ENCODE results near the gene JAK1.

The JAK1 gene

DNA sequence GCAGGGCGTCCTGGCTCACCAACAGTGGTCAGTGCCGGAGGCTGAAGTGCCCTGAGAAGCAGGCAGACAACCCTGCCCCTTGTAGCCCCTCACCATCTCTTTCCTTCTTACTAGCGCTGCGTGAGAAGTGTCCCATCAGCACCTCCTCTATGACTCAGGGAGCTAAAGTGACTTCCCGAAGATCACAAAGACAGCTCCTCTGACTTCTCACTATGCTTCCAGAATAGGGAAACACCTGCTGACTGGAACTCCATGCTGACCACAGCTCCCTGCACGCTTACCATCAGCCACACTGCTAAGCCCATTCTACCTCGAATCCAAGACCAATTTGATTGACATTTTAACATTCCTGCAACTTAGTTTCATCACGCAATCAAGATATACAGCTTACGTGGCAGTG lies 92.8 kb downstream of the JAK1 start:
- in situ Hi-C loops (cut with HindIII; ENCODE audit: low sequenced_read_pairs) = no loop called here

DNA sequence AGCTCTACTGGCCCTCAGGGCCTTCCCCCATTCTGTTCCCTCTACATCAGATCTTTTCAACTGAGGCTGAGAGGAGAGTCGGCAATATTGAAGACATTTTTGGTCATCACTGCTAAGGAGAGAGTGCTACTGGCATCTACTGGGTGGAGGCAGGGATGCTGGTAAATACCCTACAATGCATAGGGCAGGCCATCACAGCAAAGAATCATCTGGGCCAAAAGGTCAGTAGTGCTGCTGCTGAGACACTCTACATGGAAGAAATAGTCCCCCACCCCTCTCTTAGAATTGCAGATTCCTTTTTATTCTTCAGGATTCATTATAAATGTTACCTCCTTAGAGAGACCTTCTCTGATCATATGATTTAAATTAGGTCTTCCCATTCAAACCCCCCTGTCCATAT lies 94.3 kb downstream of the JAK1 start:
- in situ Hi-C loops (cut with HindIII; ENCODE audit: low sequenced_read_pairs) = no loop called here

DNA sequence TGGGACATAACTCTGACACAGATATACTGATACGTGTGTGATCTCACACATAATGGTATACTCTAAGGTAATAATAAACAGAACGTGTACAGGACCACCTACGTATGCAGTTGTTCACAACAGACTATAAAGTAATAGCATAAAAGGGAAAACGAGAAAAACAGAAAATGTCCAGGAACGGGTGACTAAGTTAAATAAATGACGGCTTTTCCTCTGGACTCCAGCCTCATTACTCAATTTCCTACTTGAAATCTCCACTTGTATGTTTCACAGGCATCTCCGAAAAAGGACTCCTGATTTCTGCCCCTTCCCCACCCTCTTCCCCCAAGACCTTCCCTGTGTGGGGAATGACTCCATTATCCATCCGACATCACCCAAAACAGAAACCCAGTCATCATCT lies 95.1 kb downstream of the JAK1 start:
- in situ Hi-C loops (cut with HindIII; ENCODE audit: low sequenced_read_pairs) = no loop called here

DNA sequence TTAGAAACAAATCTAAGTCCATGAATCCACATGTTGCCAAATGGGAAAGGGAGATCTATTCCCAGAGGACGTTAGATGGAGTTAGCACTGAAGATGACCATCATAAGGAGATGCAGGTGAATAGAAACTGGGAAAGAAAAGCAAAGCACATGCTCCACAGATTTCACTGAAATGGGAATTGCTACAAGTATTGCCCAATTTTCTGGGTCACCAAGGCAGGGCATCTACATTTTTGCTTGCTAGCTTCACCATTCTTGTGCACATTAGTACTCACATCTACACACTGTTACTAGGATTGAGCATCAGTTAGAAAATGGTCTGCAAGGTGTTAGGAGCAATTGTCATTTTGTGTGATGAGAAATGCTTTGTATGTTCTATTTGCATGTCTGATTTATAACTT lies 99.1 kb downstream of the JAK1 start:
- in situ Hi-C loops (cut with HindIII; ENCODE audit: low sequenced_read_pairs) = no loop called here

DNA sequence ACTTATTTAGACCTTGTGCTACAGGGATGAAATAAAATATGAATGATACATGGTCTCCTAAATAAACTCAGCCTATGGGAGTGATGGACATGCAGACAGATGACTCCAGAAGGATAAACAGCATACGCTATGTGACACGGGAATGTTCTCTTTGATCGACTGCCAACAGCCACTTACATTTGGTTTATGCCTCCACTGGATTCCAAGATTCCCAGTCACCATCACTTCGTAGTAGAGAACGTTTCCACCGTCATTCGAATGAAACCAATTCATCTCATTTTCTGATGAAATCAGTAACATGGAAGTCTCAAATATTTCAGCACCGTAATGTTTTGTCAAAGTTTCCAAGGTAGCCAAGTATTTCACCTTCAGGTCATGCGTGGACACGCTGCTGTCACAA lies 99.7 kb downstream of the JAK1 start:
- in situ Hi-C loops (cut with HindIII; ENCODE audit: low sequenced_read_pairs) = no loop called here

DNA sequence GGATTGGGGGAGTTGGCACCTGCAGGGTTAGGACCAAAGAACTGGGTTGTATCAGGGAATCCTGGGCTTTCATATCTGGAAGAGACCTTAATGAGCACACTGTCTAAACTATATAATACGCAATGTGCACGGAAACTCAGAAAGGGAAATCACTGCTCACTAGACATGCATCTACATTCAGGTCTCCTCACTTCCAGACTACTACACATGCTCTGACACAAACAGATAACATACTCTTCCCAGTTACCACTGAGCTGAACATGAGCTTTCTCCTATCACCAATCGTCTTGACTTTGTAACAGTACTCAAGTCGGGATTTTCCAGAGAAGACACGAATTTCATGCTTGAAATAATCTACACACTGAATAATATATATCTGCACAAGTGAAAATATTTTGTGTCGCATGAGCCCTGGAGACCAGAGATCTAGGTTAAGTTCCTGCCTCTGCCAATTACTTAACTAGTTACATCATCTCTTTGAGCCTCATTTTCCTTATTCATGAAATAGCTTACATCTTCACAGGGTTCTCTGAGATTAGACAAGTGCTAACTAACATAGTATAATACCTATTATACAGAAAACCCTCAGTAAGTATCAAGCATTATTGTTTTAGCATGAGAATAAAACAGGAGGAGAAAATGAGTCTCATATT lies 101.1 kb downstream of the JAK1 start:
- in situ Hi-C loops (cut with HindIII; ENCODE audit: low sequenced_read_pairs) = no loop called here

DNA sequence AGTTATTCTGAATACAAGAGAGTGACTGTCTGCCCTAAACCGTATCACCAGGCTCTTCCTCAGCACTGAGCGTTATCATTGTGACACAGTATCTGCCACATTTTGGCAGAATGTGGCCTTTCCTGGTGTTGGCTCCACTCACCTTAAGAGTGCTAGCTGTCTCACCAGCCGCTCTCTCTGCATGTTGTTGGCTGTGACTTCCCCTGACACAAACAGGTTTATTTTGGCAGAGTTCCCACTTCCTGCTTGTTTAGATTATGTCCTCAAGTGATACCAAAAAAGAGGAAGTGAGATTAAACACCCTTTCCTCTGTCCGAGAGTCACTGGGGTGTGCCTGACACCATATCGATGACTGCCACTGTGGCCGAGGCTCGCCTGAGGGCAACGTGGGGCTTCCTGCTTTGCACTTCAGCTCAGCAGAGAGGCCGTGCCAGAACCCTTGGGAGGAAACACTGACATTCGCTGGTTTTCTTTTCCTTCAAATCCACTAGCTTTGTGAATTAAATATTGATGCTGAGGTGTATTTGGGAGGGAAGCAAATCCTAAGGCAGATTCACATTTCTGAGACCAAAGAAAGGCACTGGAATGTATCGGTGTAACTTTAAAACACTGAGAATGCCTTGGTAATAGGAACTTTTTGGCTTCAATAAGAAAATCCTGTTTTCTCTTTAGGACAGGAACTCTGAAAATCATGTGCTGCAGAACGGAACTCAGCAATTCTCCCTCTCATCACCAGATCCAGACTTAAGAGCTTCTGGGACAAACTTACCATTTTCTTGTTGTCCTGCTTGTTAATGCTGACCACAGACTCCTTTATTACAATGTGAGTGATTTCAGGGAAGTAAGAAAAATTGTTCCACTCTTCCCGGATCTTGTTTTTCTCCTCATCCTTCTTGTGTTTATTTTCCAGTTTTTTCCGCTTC lies 102.1 kb downstream of the JAK1 start:
- in situ Hi-C loops (cut with HindIII; ENCODE audit: low sequenced_read_pairs) = no loop called here

DNA sequence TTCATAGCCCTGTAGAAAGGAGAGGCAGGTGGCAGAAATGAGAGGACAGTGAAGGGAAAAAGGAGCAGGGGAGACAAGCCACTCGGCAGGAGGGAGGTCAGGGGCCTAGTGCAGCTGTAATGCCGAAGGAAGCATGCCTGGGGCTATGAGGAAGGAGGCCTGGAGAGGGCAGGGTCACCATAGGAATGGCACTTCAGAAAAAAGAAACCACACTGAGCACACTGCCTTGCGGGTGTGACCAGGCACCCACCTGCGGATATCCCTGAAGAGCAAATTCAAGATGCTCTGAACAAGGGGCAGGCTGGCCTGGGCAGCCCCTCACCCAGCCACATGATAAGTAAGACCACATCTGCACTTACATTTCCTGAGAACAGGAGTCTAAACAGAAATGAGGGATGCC lies 104.7 kb downstream of the JAK1 start:
- in situ Hi-C loops (cut with HindIII; ENCODE audit: low sequenced_read_pairs) = no loop called here

DNA sequence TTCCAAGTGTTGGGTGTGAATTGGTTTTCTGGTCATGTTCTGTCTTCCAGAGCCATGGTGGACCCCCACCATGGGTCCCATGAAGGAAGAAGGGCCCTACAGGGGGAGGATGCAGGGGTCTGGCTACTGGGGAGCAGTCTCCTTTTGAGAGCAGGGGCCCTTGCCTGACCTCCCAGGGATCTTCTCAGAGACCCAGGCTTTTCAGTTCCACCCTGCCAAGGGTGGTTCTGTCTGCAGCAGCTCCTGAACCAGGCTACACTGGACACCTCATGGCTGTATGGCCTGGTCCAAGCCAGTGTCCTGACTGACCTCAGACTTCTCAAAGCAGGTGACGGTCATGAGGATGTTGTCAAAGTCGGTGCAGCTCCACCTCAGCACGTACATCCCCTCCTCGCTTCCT lies 109.0 kb downstream of the JAK1 start:
- in situ Hi-C loops (cut with HindIII; ENCODE audit: low sequenced_read_pairs) = no loop called here

DNA sequence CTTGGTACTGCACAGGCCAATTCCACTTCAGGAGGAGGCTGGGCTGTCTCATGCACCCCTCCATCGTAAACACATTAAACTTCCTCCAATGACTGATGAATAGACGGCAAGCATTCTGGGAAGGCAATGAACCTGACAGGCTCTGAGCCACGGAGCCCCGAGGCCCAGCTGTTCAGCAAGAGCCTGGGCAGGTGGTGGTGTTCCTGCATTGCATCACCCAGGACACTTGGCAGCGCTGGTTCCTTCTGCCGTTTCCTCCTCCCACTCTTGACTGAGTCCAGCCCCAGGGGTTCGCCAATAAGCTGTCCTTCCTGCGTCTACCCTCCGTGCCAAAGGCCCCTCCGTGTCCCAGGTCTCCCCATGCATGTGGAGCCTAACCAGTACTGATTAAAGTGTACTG lies 109.8 kb downstream of the JAK1 start:
- in situ Hi-C loops (cut with HindIII; ENCODE audit: low sequenced_read_pairs) = no loop called here

DNA sequence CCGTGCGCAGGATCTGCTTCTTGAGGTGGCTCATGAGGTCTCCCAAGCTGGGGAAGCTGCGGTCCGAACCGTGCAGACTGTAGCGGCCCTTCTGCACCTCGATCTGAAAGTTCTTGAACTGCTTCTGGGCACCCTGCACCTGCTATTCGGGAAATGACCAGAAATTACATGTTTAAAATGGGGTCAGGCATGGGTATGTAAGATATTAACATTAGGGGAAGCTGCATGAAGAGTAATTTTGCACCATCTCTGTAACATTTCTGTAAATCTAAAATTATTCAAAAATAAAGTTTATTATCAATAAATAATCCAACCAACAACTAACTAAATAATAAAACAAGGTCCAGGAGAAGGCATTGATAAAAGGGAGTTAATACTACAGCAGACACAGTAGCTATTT lies 110.8 kb downstream of the JAK1 start:
- in situ Hi-C loops (cut with HindIII; ENCODE audit: low sequenced_read_pairs) = no loop called here

DNA sequence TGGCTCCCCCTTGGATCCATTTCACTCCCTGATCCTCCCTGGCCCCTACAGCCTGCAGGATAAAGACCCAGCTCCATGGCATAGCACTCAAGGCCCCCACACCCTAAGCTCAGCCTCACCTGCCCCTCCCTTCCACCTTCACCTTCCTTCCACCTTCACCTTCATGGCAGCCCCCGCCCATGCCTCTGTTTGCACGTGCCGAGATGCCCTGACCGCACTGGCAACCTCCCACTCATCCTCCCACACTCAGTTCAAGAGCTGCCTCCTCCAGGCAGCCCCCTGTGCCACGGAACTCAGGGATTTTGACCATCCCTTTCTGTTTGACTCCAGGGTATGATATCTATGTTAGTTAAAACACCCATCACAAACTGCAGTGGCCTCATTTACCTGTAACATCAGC lies 111.7 kb downstream of the JAK1 start:
- in situ Hi-C loops (cut with HindIII; ENCODE audit: low sequenced_read_pairs) = no loop called here

DNA sequence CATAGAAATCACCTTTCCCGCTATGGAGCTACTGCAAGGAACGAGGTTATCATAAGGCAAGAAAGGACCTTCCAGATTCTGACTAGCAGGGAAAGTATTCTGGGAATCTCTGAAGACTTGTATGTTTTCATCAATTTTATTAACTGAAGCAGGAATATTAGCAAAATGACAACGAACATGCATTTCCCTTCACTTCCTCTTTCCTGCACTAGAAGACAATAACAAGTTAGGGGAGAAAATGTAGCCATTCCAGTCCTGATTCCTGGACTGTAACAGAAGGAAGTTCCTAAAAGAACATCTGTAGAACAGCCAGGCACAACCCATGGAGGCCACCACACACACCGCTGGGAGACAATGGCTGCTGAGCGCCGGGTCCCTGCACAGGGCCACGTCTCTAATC lies 114.7 kb downstream of the JAK1 start:
- in situ Hi-C loops (cut with HindIII; ENCODE audit: low sequenced_read_pairs) = no loop called here

DNA sequence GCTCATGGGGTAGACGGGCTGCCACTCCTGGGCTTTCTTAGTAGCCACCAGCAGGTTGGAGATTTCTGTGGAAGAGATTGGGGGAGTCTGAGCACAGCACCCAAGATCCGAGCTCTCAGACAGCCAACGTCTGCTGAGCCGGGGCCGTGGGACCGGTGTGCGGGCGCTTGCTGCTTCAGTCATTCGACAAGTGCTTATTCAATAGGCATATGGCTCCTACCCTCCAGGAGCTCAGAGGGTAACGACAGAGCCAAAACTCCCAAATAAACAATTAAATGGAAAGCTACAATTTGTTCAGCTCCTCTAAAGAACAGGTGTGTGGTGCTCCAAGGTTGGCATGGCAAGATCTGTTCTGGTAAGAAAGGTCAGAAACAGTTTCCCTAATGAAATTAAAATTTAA lies 115.5 kb downstream of the JAK1 start:
- in situ Hi-C loops (cut with HindIII; ENCODE audit: low sequenced_read_pairs) = no loop called here

DNA sequence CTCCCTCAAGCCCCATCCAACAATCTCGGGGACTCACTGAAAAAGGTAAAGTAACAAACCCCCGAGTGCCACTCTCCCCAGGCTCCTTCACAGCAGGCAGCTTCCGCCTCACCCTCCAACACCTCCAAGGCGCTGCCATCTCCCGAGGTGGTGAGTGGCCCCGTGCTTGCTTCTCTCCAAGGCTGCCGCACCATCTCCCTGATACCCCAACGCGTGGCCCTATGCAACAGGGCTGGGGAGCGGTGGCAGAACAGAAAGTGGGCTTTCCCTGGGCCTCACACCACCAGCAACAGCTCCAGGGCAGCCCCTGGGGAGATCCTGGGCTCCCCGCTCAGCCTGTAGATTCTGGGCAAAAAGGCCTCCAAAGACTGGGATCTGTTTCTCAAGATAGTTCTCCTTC lies 116.4 kb downstream of the JAK1 start:
- in situ Hi-C loops (cut with HindIII; ENCODE audit: low sequenced_read_pairs) = no loop called here

DNA sequence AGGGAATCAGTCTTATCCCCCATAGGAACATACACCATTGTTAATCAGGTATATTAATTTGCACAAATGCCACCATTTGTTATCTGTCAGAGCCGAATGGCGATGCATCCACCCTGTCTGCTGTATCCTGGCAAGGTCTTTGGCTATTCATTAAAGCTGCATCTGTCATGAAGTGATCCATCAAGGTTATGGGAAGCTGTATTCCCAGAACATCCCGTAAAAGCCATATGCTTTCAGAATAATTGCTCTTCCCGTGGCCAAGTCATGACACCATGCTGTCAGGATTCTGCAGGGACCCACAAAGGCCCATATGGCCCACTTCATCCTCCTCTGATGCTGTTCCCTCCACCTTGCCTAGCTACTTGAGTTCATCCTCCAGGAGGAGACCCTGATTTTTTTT lies 117.5 kb downstream of the JAK1 start:
- in situ Hi-C loops (cut with HindIII; ENCODE audit: low sequenced_read_pairs) = no loop called here

DNA sequence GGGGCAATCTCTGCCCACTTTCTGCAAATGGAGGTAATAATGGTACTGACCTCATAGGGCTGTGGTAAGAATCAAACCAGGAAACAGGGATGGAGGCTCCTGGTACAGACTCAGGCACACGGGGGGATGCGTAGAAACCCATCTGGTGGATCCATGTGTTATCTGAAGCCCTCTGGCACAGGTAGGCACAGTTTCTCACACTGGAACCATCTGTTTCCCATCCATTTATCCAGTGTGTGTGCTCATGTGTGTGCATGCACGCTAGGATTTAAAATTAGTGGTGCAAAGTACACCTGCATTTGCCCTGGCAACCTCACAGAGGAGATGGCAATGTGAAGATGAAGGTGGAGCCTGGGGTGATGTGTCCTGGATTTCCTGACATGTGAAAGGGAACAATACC lies 118.2 kb downstream of the JAK1 start:
- in situ Hi-C loops (cut with HindIII; ENCODE audit: low sequenced_read_pairs) = no loop called here

DNA sequence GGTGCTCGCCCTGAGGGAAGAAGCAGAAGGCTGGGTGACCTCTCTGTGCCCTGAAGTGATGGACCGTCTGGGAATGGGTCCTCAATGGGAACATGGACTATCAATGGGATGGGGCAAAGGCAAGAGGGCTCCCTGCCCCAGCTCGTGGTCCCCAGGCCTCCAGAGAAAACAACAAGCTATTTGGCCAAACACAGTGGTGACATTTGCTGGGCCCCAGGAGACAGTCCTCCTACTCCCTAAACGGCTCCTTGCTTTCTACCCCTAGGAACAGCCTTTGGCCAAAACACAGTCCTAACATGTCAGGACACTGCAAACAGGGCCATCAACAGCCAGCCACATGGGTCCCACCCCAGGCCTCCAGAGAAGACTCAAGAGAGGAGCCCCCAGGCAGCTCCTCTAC lies 118.7 kb downstream of the JAK1 start:
- in situ Hi-C loops (cut with HindIII; ENCODE audit: low sequenced_read_pairs) = no loop called here

DNA sequence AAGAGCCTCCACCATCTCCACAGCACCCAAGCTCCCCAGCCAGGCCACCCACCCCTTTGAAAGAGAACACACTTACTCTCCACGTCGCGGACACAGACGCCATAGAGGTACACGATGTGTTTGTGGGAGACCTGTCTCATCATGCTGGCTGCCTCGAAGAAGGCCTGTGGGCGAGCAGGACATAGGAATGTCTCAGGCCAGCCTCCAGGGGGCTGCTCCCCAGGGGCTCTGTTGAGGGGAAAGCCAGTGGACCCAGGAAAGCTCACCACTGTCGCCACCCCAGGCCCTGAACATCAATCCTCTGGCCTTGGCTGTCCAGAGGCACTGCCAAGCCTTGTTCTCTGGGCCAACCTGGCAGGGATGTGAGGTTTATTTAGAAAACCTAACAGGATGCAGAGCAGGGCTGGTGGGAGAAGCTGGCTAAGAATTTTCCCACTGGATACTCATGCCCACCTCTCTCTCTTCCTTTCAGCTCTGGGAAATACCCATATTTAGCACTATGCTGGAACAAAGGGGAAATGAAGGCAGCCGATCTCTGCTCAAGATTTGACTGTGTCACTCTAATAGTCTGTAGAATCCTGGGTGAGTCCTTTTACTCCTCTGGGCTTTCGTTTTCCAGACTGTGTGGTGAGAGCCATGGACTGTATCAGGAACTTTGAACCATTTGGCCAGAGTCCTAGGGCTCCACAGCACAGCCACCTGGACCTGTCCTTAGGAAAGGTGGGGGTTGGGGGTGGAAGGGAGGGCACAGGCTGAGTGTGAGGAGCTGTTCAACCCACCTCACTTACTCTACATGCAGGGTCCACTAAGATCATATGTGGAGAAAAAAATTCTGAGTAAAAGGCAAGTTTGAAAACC lies 119.5 kb downstream of the JAK1 start:
- in situ Hi-C loops (cut with HindIII; ENCODE audit: low sequenced_read_pairs) = no loop called here

DNA sequence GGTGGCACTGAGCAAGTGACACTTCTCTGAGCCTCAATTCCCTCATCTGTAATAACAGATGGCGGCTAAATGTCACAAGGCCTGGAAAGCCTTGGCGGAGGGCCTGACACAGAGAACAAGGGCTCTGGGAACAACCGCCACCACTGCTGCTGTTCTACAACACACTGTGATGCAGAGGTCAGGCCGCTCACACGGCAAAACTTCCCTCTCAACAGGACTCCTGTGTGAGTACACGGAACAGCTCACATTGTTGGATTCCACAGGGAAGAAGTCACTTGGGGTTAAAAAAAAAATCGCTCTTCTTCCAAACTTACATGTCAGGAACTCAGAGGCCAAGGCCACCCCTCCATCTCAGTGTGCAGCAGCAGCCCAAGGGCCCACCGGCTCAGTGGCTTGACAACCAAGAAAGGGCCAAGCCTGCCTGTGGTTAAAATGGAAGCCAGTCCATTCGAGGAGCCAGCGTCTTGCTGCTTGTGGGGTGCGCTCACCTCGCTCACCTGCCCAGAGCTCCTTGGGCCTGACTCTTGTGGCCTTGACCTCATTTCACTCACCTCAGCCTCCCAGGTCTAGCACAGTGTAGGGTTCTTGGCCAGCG lies 120.4 kb downstream of the JAK1 start:
- in situ Hi-C loops (cut with HindIII; ENCODE audit: low sequenced_read_pairs) = no loop called here

DNA sequence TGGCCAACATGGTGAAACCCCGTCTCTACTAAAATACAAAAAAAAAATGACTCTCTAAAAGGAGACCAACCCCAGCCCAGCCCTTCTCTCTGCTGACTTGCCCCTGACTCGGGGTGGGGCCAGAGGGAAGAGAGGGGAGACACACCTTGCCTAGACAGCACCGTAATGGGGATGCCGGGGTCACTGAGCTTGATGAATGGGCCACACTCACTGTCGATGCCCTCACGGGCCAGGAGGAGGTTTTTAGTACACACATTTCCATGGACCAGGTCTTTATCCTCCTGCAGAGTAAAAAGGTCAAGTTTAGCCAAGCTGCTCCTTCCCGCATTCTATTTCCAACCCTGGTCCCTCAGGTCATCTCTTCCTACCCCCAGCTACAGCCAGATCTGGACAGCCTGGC lies 121.7 kb downstream of the JAK1 start:
- in situ Hi-C loops (cut with HindIII; ENCODE audit: low sequenced_read_pairs) = no loop called here

Measured in DLD1 (cell line).